Measurements from ENCODE around the gene PDE4B. TPM values are rescaled to one million over a fixed set of nuclear protein-coding genes. Genes with fewer than 3 reads are reported as not detected.

The PDE4B gene
- total and polyA plus RNA-seq, 7 donors, result 4.1 to 191 (median 16.3) TPM

GRCh38 chr1:66300972-66301451 lies 508.3 kb downstream of the PDE4B start:
- H3K27me3 ChIP-seq (ENCODE audit: insufficient read depth in 3 of 3, low read length in 2 of 3), result no peaks in the 10 kb centered on the region
- peaks cover 26% of the 10 kb centered on the region for H3K4me1 ChIP-seq
- peak overlapping the region; percentile 83 for H3K27ac ChIP-seq
- no peaks in the 10 kb centered on the region for H3K9me3 ChIP-seq
- DNase-seq, result no peak
- no peak for TF ChIP-seq CTCF (IDR thresholded peaks at IDR 0.05)
- H3K4me3 ChIP-seq, result peak overlapping the region; percentile 56
- peak; percentile 60 to 82 (median 64) for ATAC-seq
- no peaks in the 10 kb centered on the region for H3K36me3 ChIP-seq (ENCODE audit: insufficient read depth in 1 of 2, low read depth in 1 of 2)
- intact Hi-C loops (cut with DNase I), result loop anchor here in 1 of 2 donors (2.0 kb wide), 1 partner anchor 30 kb away; no protein-coding TSS in a partner anchor
- 28 to 35% (median 32%) methylated on average over 4 of the region's 4 CpGs for WGBS, 3 donors

GRCh38 chr1:66302184-66302742 lies 509.6 kb downstream of the PDE4B start:
- Histone ChIP-seq H3K36me3 (ENCODE audit: insufficient read depth in 1 of 2, low read depth in 1 of 2) (no peaks in the 10 kb centered on the region), H3K27ac (peak overlapping the region; percentile 83), H3K9me3 (no peaks in the 10 kb centered on the region), H3K27me3 (ENCODE audit: insufficient read depth in 3 of 3, low read length in 2 of 3) (no peaks in the 10 kb centered on the region), H3K4me3 (no peak overlapping the region), H3K4me1 (peaks cover 26% of the 10 kb centered on the region)
- TF ChIP-seq CTCF (IDR thresholded peaks at IDR 0.05), result no peak
- intact Hi-C loops (cut with DNase I), result no loop called here
- WGBS, 3 donors, result 51 to 76% (median 75%) methylated on average over 3 of the region's 3 CpGs
- DNase-seq (no peak), ATAC-seq (peak in 1 of 4 donors; percentile 32)

GRCh38 chr1:66302815-66303214 lies 510.1 kb downstream of the PDE4B start:
- no peaks in the 10 kb centered on the region for H3K9me3 ChIP-seq
- no peaks in the 10 kb centered on the region for H3K27me3 ChIP-seq (ENCODE audit: insufficient read depth in 3 of 3, low read length in 2 of 3)
- peak overlapping the region; percentile 83 for H3K27ac ChIP-seq
- H3K4me3 ChIP-seq, result no peak overlapping the region
- intact Hi-C loops (cut with DNase I), result no loop called here
- no peak for TF ChIP-seq CTCF (IDR thresholded peaks at IDR 0.05)
- WGBS, 3 donors, result 23 to 62% (median 27%) methylated on average over 1 of the region's 1 CpG
- ATAC-seq (no peak), DNase-seq (no peak)
- H3K36me3 ChIP-seq (ENCODE audit: insufficient read depth in 1 of 2, low read depth in 1 of 2), result no peaks in the 10 kb centered on the region
- peaks cover 26% of the 10 kb centered on the region for H3K4me1 ChIP-seq

GRCh38 chr1:66303646-66304045 lies 511.0 kb downstream of the PDE4B start:
- no peaks in the 10 kb centered on the region for H3K27me3 ChIP-seq (ENCODE audit: insufficient read depth in 3 of 3, low read length in 2 of 3)
- DNase-seq (no peak), ATAC-seq (peak; percentile 71 to 85 (median 78))
- H3K4me3 ChIP-seq, result no peak overlapping the region
- 32 to 39% (median 35%) methylated on average over 2 of the region's 2 CpGs for WGBS, 3 donors
- intact Hi-C loops (cut with DNase I), result no loop called here
- H3K4me1 ChIP-seq, result peaks cover 30% of the 10 kb centered on the region
- no peaks in the 10 kb centered on the region for H3K9me3 ChIP-seq
- TF ChIP-seq CTCF (IDR thresholded peaks at IDR 0.05), result no peak
- H3K27ac ChIP-seq, result peak overlapping the region; percentile 83
- no peaks in the 10 kb centered on the region for H3K36me3 ChIP-seq (ENCODE audit: insufficient read depth in 1 of 2, low read depth in 1 of 2)

GRCh38 chr1:66304128-66304527 lies 511.4 kb downstream of the PDE4B start:
- ATAC-seq (no peak), DNase-seq (no peak)
- H3K27me3 ChIP-seq (ENCODE audit: insufficient read depth in 3 of 3, low read length in 2 of 3), result no peaks in the 10 kb centered on the region
- 91 to 95% (median 92%) methylated on average over 2 of the region's 2 CpGs for WGBS, 3 donors
- H3K4me3 ChIP-seq, result no peak overlapping the region
- H3K27ac ChIP-seq, result peak overlapping the region; percentile 83
- intact Hi-C loops (cut with DNase I), result no loop called here
- no peaks in the 10 kb centered on the region for H3K9me3 ChIP-seq
- TF ChIP-seq CTCF (IDR thresholded peaks at IDR 0.05), result no peak
- H3K36me3 ChIP-seq (ENCODE audit: insufficient read depth in 1 of 2, low read depth in 1 of 2), result no peaks in the 10 kb centered on the region
- H3K4me1 ChIP-seq, result peaks cover 29% of the 10 kb centered on the region

All from psoas muscle (tissue), 8 donors.